Lower leg skin (tissue), 4 donors: Measurements from ENCODE around the gene ABCG5. TPM values are rescaled to one million over a fixed set of nuclear protein-coding genes. Genes with fewer than 3 reads are reported as not detected.
A peak's percentile ranks its signal among the peaks of the same experiment; 100 is the strongest.

Experiments used
- DNase-seq, 2 donors: peaks; one replicate each; pipeline ENCODE4 v3.0.0-alpha.2; 2019; ENCODE audit warnings: low spot score in 2 of 2
- H3K4me3 ChIP-seq: fragments of 200-600 bp; sonication (generic); 2 replicates; pipeline ENCODE4 v1.5.1; 2017; ENCODE audit warnings: mild to moderate bottlenecking, low read depth; ENCODE audit not compliant: poor library complexity, severe bottlenecking
- POLR2A ChIP-seq, 2 donors: fragments of 450-650 bp; IDR thresholded peaks; one replicate each; pipeline ENCODE4 v1.6.1; 2016 to 2017; ENCODE audit warnings: antibody characterized with exemption in 2 of 2, mild to moderate bottlenecking in 1 of 2, moderate library complexity in 1 of 2
- WGBS, 2 donors: methylation state at CpG; one replicate each; pipeline ENCODE4 v1.1.5; 2018; 5-methylcytosine and 5-hydroxymethylcytosine counted together
- intact Hi-C: fragments of 100-400 bp; cut with DNase I; formaldehyde crosslinking; loops from one replicate; pipeline ENCODE4 v1.15.0; 2023; ENCODE audit warnings: low total_unique reads
- total RNA-seq, 4 donors: library from RNA; depleted of rRNA; stranded (reverse); fragments of >200 nt; gene quantifications; one replicate each; pipeline ENCODE4 v1.1.0, GENCODE V29; 2016
- TF ChIP-seq, protein P1 (sequence below), 3 donors: fragments of 450-650 bp; IDR thresholded peaks; one replicate each; pipeline ENCODE4 v1.5.1; 2016; ENCODE audit warnings: antibody characterized with exemption in 3 of 3, mild to moderate bottlenecking in 3 of 3, moderate library complexity in 2 of 3

Gene ABCG5
- total RNA-seq, 4 donors from 2014 or later, result not detected

DNA sequence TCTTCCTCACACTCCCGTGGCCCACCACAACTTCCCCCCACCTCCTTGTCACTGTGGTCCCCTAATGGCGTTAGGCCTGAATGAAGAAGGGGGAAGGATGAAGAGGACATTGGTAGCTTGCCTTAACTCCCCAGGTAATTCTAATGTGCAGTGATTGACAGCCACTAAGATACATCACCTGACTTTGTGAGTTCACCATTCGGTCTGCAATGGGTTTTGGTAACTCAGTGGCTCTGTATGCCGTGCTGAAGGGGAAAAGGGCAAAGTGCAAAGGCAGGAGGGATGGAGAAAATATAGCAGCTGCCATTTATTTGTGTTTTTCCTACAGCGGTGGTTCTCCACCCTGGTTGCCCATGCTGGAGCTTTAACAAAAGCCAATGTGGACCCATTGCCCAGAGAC lies 42.3 kb upstream of the ABCG5 start:
- WGBS, 2 donors, result 84% methylated on average over 5 of the region's 5 CpGs
- intact Hi-C loops, result no loop called here
- DNase-seq, result no peak
- TF ChIP-seq, protein P1, sequence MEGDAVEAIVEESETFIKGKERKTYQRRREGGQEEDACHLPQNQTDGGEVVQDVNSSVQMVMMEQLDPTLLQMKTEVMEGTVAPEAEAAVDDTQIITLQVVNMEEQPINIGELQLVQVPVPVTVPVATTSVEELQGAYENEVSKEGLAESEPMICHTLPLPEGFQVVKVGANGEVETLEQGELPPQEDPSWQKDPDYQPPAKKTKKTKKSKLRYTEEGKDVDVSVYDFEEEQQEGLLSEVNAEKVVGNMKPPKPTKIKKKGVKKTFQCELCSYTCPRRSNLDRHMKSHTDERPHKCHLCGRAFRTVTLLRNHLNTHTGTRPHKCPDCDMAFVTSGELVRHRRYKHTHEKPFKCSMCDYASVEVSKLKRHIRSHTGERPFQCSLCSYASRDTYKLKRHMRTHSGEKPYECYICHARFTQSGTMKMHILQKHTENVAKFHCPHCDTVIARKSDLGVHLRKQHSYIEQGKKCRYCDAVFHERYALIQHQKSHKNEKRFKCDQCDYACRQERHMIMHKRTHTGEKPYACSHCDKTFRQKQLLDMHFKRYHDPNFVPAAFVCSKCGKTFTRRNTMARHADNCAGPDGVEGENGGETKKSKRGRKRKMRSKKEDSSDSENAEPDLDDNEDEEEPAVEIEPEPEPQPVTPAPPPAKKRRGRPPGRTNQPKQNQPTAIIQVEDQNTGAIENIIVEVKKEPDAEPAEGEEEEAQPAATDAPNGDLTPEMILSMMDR (IDR thresholded peaks at IDR 0.05), result no peak
- no peak for TF ChIP-seq POLR2A (IDR thresholded peaks at IDR 0.05)
- H3K4me3 ChIP-seq, result no peak overlapping the region

DNA sequence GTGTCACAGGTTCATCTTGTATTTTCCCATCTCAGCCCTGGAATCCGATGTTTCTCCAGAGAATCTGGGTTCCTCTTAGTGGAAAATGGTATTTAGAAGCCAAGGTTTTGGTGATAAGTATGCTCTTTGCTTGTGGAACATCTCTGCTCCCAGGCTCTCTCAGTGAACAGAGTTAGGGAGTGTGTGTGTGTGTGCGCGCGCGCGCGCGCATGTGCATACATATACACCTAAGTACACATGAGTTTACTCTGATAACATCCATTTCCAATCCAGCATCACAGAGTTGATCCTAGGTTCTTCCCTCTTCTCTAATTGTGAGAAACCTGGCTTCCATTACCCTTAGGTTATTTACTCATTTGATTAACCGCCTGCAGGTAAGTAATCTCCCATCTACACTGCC lies 41.8 kb upstream of the ABCG5 start:
- no peak for DNase-seq
- 87 to 96% methylated on average over 9 of the region's 9 CpGs for WGBS, 2 donors
- TF ChIP-seq, protein P1 (IDR thresholded peaks at IDR 0.05), result no peak
- no peak for TF ChIP-seq POLR2A (IDR thresholded peaks at IDR 0.05)
- H3K4me3 ChIP-seq, result no peak overlapping the region
- intact Hi-C loops, result no loop called here

DNA sequence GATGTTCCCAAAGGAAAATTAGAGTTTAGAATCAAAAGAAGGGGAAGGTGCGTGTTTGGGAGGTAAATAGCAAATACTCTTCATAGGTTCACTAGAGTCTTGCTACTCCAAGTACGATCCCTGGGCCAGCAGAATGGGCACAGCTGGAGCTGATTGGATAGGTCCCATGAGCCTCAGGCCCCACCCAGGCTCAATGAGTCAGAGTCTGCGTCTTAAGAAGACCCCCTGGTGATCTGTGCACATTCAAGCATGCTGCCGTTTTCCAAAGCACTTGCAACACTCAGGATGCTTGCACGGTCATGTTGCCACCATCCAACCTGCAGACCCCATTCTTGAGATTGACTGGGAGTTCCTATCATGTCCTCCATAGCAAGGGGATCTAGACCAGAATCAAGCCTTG lies 40.6 kb upstream of the ABCG5 start:
- DNase-seq, result no peak
- 64 to 73% methylated on average over 5 of the region's 5 CpGs for WGBS, 2 donors
- intact Hi-C loops, result no loop called here
- TF ChIP-seq POLR2A (IDR thresholded peaks at IDR 0.05), result no peak
- TF ChIP-seq, protein P1 (IDR thresholded peaks at IDR 0.05), result no peak
- H3K4me3 ChIP-seq, result no peak overlapping the region

DNA sequence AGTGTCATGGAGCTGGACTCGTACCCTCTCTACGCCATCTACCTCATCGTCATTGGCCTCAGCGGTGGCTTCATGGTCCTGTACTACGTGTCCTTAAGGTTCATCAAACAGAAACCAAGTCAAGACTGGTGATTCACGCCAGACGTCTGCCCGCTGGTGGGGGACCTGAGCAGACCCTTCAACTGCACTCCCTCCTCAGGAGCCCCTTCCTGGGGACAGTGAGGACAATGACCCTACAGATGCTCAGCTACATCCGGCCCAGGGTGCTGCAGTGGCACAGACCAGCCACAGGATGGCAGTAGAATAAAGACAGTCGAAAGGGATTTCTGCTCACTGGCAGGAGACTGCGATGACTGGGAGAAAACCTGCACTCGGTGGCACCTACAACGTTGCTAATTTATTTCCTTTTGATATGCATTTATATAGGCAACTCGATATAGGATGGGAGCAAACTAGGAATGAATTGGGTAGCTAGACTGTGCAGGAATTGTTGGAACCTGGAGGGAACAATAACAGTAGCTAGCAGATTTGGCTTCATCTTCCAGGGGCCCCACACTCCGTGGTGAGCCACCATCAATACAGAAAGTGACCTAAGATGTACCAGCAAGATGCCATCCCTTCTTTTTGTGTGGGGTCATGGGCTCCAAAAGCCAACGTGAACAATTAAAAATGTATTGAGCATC lies 39.3 kb upstream of the ABCG5 start:
- peak; percentile 43 to 90 for DNase-seq
- no peak overlapping the region for H3K4me3 ChIP-seq
- intact Hi-C loops, result no loop called here
- WGBS, 2 donors, result 38 to 39% methylated on average over 16 of the region's 16 CpGs
- no peak for TF ChIP-seq POLR2A (IDR thresholded peaks at IDR 0.05)
- TF ChIP-seq, protein P1 (IDR thresholded peaks at IDR 0.05), result peak in 1 of 3 donors; percentile 67

DNA sequence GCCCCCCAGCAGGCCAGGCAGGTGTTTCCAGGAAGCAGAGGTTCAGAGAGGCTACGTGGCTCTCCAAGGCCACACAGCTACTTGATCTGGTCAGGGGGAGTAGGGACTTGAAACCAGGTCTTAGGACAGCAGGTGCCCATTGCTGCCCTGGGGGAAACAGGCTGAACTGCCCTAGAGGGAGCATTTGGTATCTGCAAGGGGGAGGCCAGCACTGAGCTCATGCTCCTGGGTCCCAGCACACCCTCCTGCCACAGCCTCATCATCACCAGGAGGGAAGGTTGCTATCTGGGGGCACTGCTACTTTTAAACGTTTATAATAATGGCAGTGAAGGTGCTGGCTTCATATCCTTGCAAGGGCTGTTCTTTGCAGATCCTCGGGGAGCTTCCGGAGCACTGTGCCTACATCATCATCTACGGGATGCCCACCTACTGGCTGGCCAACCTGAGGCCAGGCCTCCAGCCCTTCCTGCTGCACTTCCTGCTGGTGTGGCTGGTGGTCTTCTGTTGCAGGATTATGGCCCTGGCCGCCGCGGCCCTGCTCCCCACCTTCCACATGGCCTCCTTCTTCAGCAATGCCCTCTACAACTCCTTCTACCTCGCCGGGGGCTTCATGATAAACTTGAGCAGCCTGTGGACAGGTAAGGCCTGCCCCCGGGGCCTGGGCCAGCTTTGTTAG lies 36.3 kb upstream of the ABCG5 start:
- TF ChIP-seq POLR2A (IDR thresholded peaks at IDR 0.05), result no peak
- TF ChIP-seq, protein P1 (IDR thresholded peaks at IDR 0.05), result no peak
- intact Hi-C loops, result no loop called here
- WGBS, 2 donors, result 83 to 85% methylated on average over 11 of the region's 11 CpGs

More for the DNA sequence above, 36.3 kb upstream of the ABCG5 start:
- DNase-seq, result peak in 1 of 2 donors; percentile 77
- H3K4me3 ChIP-seq, result no peak overlapping the region
